ENCODE data around the gene UBE2Q2.
A peak's percentile ranks its signal among the peaks of the same experiment; 100 is the strongest.
"Not testable (repeated sequence)": the region's sequence is repeated elsewhere in the genome, so short reads cannot be mapped to it uniquely, and the experiment has no call there.

UBE2Q2 gene

GRCh38 chr15:75902129-75902557, 58.9 kb downstream of the UBE2Q2 start:
- DNase-seq (ENCODE audit: extremely low read depth, low read depth): no peak

DNA sequence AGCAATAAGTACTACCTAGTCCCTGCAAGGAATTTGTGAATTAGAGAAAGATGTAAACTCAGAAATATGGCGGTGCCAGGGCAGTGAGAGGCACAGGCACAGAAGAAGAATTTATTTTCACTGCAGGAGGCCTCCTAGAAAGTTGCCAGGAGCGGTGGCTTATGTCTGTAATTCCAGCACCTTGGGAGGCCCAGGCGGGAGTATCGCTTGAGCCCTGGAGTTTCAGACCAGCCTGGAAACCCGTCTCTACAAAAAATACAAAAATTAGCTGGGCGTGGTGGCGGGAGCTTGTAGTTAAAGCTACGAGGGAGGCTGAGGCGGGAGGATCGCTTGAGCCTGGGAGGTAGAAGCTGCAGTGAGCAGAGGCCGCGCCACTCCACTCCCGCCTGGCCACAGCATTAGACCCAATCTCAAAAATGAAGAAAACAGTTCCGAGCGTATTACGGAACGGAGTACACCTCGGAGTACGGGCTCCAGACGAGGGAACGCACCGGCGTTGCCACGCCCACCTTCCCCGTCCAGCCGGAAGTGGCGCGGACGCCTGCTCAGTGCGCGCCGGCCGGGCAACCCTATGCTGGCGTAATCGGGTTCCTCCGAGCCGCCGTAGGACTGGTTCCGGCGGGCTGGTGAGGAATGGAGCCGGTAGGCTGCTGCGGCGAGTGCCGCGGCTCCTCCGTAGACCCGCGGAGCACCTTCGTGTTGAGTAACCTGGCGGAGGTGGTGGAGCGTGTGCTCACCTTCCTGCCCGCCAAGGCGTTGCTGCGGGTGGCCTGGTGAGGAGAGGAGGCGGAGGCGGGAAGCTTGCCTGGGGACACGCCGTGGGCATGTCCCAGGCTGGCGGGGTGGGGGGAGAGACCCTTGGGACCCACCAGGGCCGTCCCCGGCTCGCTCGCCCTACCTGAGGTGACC, 60.3 kb downstream of the UBE2Q2 start, which contains the start of gene FBXO22:
Gene FBXO22, plus strand, starts transcription at position 548 of the 909 bp plus-strand sequence. Its CDS starts 86 bp downstream, at position 634.
- peak; percentile 69 for DNase-seq (ENCODE audit: extremely low read depth, low read depth)
- TF ChIP-seq, protein P1, sequence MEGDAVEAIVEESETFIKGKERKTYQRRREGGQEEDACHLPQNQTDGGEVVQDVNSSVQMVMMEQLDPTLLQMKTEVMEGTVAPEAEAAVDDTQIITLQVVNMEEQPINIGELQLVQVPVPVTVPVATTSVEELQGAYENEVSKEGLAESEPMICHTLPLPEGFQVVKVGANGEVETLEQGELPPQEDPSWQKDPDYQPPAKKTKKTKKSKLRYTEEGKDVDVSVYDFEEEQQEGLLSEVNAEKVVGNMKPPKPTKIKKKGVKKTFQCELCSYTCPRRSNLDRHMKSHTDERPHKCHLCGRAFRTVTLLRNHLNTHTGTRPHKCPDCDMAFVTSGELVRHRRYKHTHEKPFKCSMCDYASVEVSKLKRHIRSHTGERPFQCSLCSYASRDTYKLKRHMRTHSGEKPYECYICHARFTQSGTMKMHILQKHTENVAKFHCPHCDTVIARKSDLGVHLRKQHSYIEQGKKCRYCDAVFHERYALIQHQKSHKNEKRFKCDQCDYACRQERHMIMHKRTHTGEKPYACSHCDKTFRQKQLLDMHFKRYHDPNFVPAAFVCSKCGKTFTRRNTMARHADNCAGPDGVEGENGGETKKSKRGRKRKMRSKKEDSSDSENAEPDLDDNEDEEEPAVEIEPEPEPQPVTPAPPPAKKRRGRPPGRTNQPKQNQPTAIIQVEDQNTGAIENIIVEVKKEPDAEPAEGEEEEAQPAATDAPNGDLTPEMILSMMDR (IDR thresholded peaks at IDR 0.05; ENCODE audit: low read depth, low read length): no peak

More at GRCh38 chr15:75902129-75902557, 58.9 kb downstream of the UBE2Q2 start:
- TF ChIP-seq, protein P1 (IDR thresholded peaks at IDR 0.05; ENCODE audit: low read depth, low read length): no peak

DNA sequence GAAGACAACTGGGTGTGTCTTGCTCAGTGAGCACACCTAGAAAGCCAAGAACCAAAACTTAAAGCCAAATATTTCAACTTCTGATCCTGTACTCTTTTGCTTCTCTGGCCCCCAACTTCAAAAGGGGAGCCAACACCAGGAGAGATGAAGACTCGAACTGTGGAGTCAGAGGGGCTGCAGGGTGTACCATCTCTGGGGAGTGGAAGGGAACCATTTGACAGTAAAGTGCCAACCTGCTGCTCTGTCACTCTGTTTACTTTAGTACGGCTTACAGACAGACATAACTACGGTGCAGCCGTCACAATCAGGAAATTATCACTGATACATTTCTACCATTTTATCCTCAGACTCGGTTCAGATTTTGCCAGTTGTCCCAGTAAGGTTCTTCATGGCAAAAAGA, 62.0 kb downstream of the UBE2Q2 start:
- TF ChIP-seq, protein P1 (IDR thresholded peaks at IDR 0.05; ENCODE audit: low read depth, low read length): no peak
- DNase-seq (ENCODE audit: extremely low read depth, low read depth): no peak

DNA sequence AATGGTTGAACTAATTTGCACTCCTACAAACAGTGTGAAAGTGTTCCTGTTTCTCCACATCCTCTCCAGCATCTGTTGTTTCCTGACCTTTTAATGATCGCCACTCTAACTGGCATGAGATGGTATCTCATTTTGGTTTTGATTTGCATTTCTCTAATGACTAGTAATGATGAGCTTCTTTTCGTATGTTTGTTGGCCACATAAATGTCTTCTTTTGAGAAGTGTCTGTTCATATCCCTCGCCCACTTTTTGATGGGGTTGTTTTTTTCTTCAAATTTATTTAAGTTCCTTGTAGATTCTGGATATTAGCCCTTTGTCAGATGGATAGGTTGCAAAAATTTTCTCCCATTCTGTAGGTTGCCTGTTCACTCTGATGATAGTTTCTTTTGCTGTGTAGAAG, 67.1 kb downstream of the UBE2Q2 start:
- DNase-seq (ENCODE audit: extremely low read depth, low read depth): not testable (repeated sequence)

DNA sequence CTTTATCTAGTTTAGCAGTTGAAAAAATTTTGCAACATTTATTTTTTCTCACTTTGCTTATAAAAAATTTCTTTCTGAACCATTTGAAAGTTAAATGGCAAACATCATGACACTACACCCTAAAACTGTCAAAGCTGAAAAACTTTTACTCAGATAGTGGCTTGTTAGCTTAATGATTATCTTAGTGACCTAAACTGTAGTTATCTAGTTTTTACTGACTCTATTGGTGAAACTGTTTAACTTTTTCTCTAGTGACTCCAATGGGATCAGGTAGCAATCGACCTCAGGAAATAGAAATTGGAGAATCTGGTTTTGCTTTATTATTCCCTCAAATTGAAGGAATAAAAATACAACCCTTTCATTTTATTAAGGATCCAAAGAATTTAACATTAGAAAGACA, 73.7 kb downstream of the UBE2Q2 start:
- TF ChIP-seq, protein P1 (IDR thresholded peaks at IDR 0.05; ENCODE audit: low read depth, low read length): no peak
- DNase-seq (ENCODE audit: extremely low read depth, low read depth): no peak

DNA sequence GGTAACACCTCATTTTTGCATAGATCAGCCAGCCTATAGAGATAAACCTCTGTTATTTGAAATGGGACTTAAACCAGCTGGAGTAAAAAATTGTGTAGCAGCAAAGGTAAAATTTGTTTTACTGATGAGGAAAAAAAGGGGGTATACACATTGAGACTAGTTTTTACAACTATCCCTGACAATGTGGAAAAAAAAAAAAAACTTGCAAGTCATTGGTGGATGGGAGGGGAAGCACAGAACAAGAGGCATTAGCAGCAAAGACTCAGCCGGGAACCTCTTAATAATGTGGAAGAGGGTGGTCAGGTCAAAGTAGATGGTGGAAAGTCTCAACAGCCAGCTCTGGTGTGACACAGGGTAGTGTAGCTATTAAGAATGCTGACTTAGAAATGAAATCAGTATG, 74.9 kb downstream of the UBE2Q2 start:
- no peak for DNase-seq (ENCODE audit: extremely low read depth, low read depth)
- TF ChIP-seq, protein P1 (IDR thresholded peaks at IDR 0.05; ENCODE audit: low read depth, low read length): no peak

DNA sequence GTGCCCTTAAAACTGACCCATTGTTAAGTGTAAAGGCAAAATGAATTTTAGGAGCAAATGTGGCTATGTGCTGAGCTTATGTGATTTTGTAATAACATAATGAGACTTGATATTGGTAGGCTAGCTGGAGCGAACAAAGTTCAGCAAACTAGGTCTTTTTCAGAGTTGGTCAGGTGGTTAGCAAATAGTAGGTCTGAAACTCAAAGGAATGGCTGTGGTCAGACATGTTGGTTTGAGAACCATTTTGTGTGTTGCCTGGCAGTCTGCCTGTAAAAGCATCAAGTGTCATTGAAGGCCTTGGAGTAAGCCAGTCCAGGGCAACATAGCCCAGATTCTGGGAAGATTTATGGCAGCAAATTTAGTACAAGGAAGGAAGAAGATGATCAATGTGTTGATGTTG, 76.8 kb downstream of the UBE2Q2 start:
- TF ChIP-seq, protein P1 (IDR thresholded peaks at IDR 0.05; ENCODE audit: low read depth, low read length): no peak
- no peak for DNase-seq (ENCODE audit: extremely low read depth, low read depth)

Measured in AG09319 (cell line).